HEK293 (cell line): ENCODE results near the gene LMO7.

Experiments
- CTCF ChIA-PET: fragments of 350-600 bp; formaldehyde crosslinking; extraction: SDS; loops from one replicate; lab custom pipeline; 2021; ENCODE audit warnings: antibody characterized with exemption; lab: Yijun Ruan, JAX
- POLR2A ChIA-PET: fragments of 300-600 bp; formaldehyde crosslinking; extraction: SDS; loops from one replicate; lab custom pipeline; 2020; ENCODE audit warnings: antibody characterized with exemption, inconsistent platforms; lab: Yijun Ruan, JAX
- H3K27ac ChIP-seq: fragments of 200-500 bp; sonication (Bioruptor generic); 2 replicates; pipeline ENCODE4 v1.5.1; 2014; ENCODE audit warnings: low read depth, low read length, control low read depth, inconsistent platforms; ENCODE audit errors: extremely low read depth
- H3K36me3 ChIP-seq, 2 experiments: fragments of 200-500 bp in 1 of 2; sonication (Bioruptor generic) in 1 of 2; 1 replicate in 1 of 2; 2 replicates in 1 of 2; pipeline ENCODE4 v1.5.1; 2014 to 2017; ENCODE audit warnings: inconsistent platforms in 2 of 2, low read length in 2 of 2; ENCODE audit not compliant: control insufficient read depth in 2 of 2, insufficient read depth in 1 of 2
- H3K4me1 ChIP-seq: fragments of 200-500 bp; sonication (Bioruptor generic); 2 replicates; pipeline ENCODE4 v1.5.1; 2014; ENCODE audit warnings: mild to moderate bottlenecking, low read length, inconsistent platforms; ENCODE audit not compliant: control insufficient read depth, insufficient read depth
- H3K4me3 ChIP-seq: 2 replicates; pipeline ENCODE4 v1.5.1; 2011; ENCODE audit warnings: low read depth, mild to moderate bottlenecking, control low read depth, low read length, moderate library complexity
- H3K9me3 ChIP-seq: fragments of 200-500 bp; sonication (Bioruptor generic); 2 replicates; pipeline ENCODE4 v1.5.1; 2014; ENCODE audit warnings: low read depth, low read length, inconsistent platforms; ENCODE audit not compliant: control insufficient read depth, insufficient read depth
- BCL11B ChIP-seq: fragments of 450-650 bp; formaldehyde crosslinking; IDR thresholded peaks from 2 replicates; pipeline ENCODE4 v1.5.1; 2016; ENCODE audit warnings: low read depth, missing biosample characterization, missing genetic modification characterization
- FEZF1 ChIP-seq: fragments of 450-650 bp; formaldehyde crosslinking; IDR thresholded peaks from 2 replicates; pipeline ENCODE4 v1.5.1; 2016; ENCODE audit warnings: missing biosample characterization, missing genetic modification characterization
- SCRT1 ChIP-seq: fragments of 450-650 bp; formaldehyde crosslinking; IDR thresholded peaks from 2 replicates; pipeline ENCODE4 v1.5.1; 2016; ENCODE audit warnings: missing biosample characterization, missing genetic modification characterization, borderline replicate concordance
- YY2 ChIP-seq: fragments of 450-650 bp; formaldehyde crosslinking; IDR thresholded peaks from 2 replicates; pipeline ENCODE4 v1.5.1; 2016; ENCODE audit warnings: missing biosample characterization, missing genetic modification characterization
- ZBTB48 ChIP-seq: fragments of 450-650 bp; formaldehyde crosslinking; IDR thresholded peaks from 2 replicates; pipeline ENCODE4 v1.5.1; 2016; ENCODE audit warnings: missing biosample characterization, missing genetic modification characterization
- ZBTB7A ChIP-seq: fragments of 450-650 bp; formaldehyde crosslinking; IDR thresholded peaks from 2 replicates; pipeline ENCODE4 v1.5.1; 2016; ENCODE audit warnings: low read depth, missing biosample characterization, missing genetic modification characterization
- ZFP41 ChIP-seq: fragments of 450-650 bp; formaldehyde crosslinking; IDR thresholded peaks from 2 replicates; pipeline ENCODE4 v1.5.1; 2016; ENCODE audit warnings: missing biosample characterization, missing genetic modification characterization, borderline replicate concordance
- ZNF121 ChIP-seq: fragments of 450-650 bp; formaldehyde crosslinking; IDR thresholded peaks from 2 replicates; pipeline ENCODE4 v1.5.1; 2016; ENCODE audit warnings: missing biosample characterization, missing genetic modification characterization
- ZNF175 ChIP-seq: fragments of 450-650 bp; formaldehyde crosslinking; IDR thresholded peaks from 2 replicates; pipeline ENCODE4 v1.5.1; 2016; ENCODE audit warnings: missing biosample characterization, missing genetic modification characterization
- ZNF2 ChIP-seq: fragments of 450-650 bp; formaldehyde crosslinking; IDR thresholded peaks from 2 replicates; pipeline ENCODE4 v1.5.1; 2016; ENCODE audit warnings: missing biosample characterization, missing genetic modification characterization
- ZNF221 ChIP-seq: fragments of 450-650 bp; formaldehyde crosslinking; IDR thresholded peaks from 2 replicates; pipeline ENCODE4 v1.5.1; 2017; ENCODE audit warnings: missing biosample characterization, missing genetic modification characterization, borderline replicate concordance
- ZNF24 ChIP-seq: fragments of 450-650 bp; formaldehyde crosslinking; IDR thresholded peaks from 2 replicates; pipeline ENCODE4 v1.5.1; 2016; ENCODE audit warnings: missing biosample characterization, missing genetic modification characterization
- ZNF549 ChIP-seq: fragments of 450-650 bp; IDR thresholded peaks from 2 replicates; pipeline ENCODE4 v1.5.1; 2018; ENCODE audit warnings: missing biosample characterization, missing genetic modification characterization, mild to moderate bottlenecking, inconsistent platforms, moderate library complexity
- ZNF571 ChIP-seq: fragments of 450-650 bp; formaldehyde crosslinking; IDR thresholded peaks from 2 replicates; pipeline ENCODE4 v1.5.0; 2017; ENCODE audit warnings: missing biosample characterization, missing genetic modification characterization
- ZNF677 ChIP-seq: fragments of 450-650 bp; IDR thresholded peaks from 2 replicates; pipeline ENCODE4 v1.5.0; 2018; ENCODE audit warnings: missing biosample characterization, mild to moderate bottlenecking, missing genetic modification characterization, moderate library complexity
- ZNF837 ChIP-seq: fragments of 450-650 bp; formaldehyde crosslinking; IDR thresholded peaks from 2 replicates; pipeline ENCODE4 v1.5.1; 2016; ENCODE audit warnings: missing biosample characterization, missing genetic modification characterization
- ZSCAN23 ChIP-seq: fragments of 450-650 bp; formaldehyde crosslinking; IDR thresholded peaks from 2 replicates; pipeline ENCODE4 v1.5.1; 2016; ENCODE audit warnings: missing biosample characterization, missing genetic modification characterization
- TF ChIP-seq, protein P1 (sequence below): fragments of 450-650 bp; formaldehyde crosslinking; IDR thresholded peaks from 2 replicates; pipeline ENCODE4 v1.5.1; 2016; ENCODE audit warnings: missing biosample characterization, missing genetic modification characterization
- TF ChIP-seq, protein P2 (sequence below): fragments of 450-650 bp; IDR thresholded peaks from 2 replicates; pipeline ENCODE4 v1.5.1; 2018; ENCODE audit warnings: missing biosample characterization, missing genetic modification characterization
- TF ChIP-seq, protein P3 (sequence below): fragments of 450-650 bp; formaldehyde crosslinking; IDR thresholded peaks from 2 replicates; pipeline ENCODE4 v1.5.1; 2017; ENCODE audit warnings: missing biosample characterization, missing genetic modification characterization
- TF ChIP-seq, protein P4 (sequence below): fragments of 450-650 bp; formaldehyde crosslinking; IDR thresholded peaks from 2 replicates; pipeline ENCODE4 v1.5.1; 2016; ENCODE audit warnings: missing biosample characterization, missing genetic modification characterization

The LMO7 gene

DNA sequence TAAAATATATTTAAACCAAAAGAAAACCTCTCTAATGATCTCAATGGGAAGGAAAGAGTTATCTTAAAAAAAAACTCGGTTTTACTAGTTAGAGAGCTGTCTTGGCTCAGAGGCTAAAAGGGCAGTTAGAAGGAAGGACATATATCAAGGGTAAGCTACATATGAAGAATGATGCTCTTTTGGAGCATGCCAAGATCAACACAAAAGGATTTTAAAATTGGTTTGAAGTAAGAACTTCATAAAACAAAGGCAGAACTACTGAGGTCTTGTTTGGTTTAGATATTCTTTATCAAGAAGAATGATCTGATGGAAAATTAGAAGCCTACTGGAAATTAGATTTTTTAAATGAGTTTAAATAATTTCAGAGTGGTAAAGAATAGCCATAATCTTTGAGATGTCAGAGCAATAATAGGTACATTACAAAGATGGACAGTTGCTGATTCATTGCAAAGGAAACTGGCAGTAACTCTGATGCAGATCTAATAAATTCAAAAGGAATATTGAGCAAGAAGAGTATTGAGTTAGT lies 39.4 kb upstream of the LMO7 start:
- CTCF ChIA-PET, result interaction anchor here (0.6 kb wide), 1 partner anchor 266 kb away, joined by 4 read pairs; no protein-coding TSS in a partner anchor
- Histone ChIP-seq H3K4me1 (no peaks in the 10 kb centered on the region), H3K4me3 (no peak overlapping the region), H3K27ac (no peak overlapping the region), H3K9me3 (no peaks in the 10 kb centered on the region), H3K36me3 (peaks cover 0 to 11% of the 10 kb centered on the region in 2 experiments; a peak in 1 of 3 replicates)
- POLR2A ChIA-PET, result no interaction called here
- TF ChIP-seq ZNF24 (tag by site-specific recombination) (no peak), SCRT1 (tag by site-specific recombination) (no peak), ZBTB7A (tag by site-specific recombination) (no peak), ZNF677 (tag by site-specific recombination) (no peak), ZNF221 (tag by site-specific recombination) (no peak), ZNF175 (tag by site-specific recombination) (no peak), ZNF2 (tag by site-specific recombination) (no peak)
- TF ChIP-seq, protein P1, sequence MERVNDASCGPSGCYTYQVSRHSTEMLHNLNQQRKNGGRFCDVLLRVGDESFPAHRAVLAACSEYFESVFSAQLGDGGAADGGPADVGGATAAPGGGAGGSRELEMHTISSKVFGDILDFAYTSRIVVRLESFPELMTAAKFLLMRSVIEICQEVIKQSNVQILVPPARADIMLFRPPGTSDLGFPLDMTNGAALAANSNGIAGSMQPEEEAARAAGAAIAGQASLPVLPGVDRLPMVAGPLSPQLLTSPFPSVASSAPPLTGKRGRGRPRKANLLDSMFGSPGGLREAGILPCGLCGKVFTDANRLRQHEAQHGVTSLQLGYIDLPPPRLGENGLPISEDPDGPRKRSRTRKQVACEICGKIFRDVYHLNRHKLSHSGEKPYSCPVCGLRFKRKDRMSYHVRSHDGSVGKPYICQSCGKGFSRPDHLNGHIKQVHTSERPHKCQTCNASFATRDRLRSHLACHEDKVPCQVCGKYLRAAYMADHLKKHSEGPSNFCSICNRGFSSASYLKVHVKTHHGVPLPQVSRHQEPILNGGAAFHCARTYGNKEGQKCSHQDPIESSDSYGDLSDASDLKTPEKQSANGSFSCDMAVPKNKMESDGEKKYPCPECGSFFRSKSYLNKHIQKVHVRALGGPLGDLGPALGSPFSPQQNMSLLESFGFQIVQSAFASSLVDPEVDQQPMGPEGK (tag by site-specific recombination), result no peak

DNA sequence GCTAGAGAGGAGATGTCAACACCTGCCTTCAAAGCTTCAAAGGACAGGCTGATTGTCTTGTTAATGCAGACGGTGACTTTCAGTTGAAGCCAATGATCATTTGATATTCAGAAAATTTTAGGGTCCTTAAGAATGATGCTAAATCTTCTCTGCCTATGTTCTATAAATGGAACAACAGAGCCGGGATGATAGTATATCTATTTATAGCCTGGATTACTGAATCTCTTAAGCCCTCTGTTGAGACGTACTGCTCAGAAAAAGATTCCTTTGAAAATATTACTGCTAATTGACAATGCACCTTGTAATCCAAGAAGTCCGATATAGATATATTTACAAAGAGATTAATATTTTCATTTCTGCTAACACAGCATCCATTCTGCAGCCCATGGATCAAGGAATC lies 35.8 kb upstream of the LMO7 start:
- H3K36me3 ChIP-seq, result peaks cover 0 to 17% of the 10 kb centered on the region in 2 experiments; a peak in 1 of 3 replicates

DNA sequence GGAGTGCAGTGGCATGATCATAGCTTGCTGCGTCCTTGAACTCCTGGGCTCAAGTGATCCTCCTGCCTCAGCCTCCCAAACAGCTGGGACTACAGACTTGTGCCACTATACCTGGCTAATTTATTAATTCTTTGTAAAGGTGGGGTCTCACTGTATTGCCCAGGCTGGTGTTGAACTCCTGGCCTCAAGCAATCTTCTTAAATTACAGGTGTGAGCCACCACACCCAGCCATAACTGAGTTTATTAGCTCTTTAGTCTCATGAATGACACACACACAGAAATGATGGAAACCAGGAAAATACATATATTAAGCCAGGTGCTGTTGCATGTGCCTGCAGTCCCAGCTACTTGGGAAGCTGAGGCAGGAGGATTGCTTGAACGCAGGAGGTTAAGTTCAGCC lies 33.1 kb upstream of the LMO7 start:
- TF ChIP-seq ZNF121 (peak; percentile 70; the same call in 1 of the 2 replicates), ZBTB48 (tag by site-specific recombination) (no peak), ZSCAN23 (tag by site-specific recombination) (no peak)
- Histone ChIP-seq H3K36me3 (peaks cover 0 to 21% of the 10 kb centered on the region in 2 experiments; a peak in 1 of 3 replicates), H3K4me1 (no peaks in the 10 kb centered on the region), H3K4me3 (no peak overlapping the region), H3K27ac (no peak overlapping the region), H3K9me3 (no peaks in the 10 kb centered on the region)
- ChIA-PET POLR2A (no interaction called here), CTCF (interaction anchor here (0.6 kb wide), 1 partner anchor 18 kb away, joined by 4 read pairs; no protein-coding TSS in a partner anchor)

More for the DNA sequence above, 35.8 kb upstream of the LMO7 start:
- ChIA-PET CTCF (interaction anchor here (0.7 kb wide), 1 partner anchor 255 kb away, joined by 3 read pairs; no protein-coding TSS in a partner anchor), POLR2A (no interaction called here)
- no peak for TF ChIP-seq ZNF837
- TF ChIP-seq FEZF1, result no peak
- no peak for TF ChIP-seq ZNF549 (tag by site-specific recombination)
- TF ChIP-seq ZFP41 (tag by site-specific recombination), result no peak
- Histone ChIP-seq H3K27ac (no peak overlapping the region), H3K4me3 (no peak overlapping the region), H3K4me1 (no peaks in the 10 kb centered on the region), H3K9me3 (no peaks in the 10 kb centered on the region)

DNA sequence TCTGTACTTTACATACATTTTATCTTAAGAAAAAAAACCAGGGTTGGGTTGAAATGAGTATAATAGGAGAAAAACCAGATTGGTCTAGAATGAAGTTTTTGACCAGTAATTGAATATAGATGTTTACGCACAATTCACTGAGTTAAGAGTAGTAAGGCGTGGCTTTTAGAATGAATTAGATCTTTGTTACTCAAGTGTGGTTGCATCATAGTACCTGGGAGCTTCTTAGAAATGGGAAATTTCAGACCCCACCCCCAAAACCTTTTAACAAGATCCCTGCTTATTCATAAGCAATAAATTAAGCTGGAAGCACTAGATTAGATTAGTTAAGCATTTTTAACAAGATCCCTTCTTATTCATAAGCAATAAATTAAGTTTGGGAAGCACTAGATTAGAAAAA lies 28.7 kb upstream of the LMO7 start:
- H3K36me3 ChIP-seq, result peaks cover 0 to 10% of the 10 kb centered on the region in 2 experiments; a peak in 1 of 3 replicates
- H3K4me3 ChIP-seq, result no peak overlapping the region
- no peaks in the 10 kb centered on the region for H3K4me1 ChIP-seq
- ChIA-PET CTCF (no interaction called here), POLR2A (no interaction called here)
- no peak overlapping the region for H3K27ac ChIP-seq
- TF ChIP-seq, protein P2, sequence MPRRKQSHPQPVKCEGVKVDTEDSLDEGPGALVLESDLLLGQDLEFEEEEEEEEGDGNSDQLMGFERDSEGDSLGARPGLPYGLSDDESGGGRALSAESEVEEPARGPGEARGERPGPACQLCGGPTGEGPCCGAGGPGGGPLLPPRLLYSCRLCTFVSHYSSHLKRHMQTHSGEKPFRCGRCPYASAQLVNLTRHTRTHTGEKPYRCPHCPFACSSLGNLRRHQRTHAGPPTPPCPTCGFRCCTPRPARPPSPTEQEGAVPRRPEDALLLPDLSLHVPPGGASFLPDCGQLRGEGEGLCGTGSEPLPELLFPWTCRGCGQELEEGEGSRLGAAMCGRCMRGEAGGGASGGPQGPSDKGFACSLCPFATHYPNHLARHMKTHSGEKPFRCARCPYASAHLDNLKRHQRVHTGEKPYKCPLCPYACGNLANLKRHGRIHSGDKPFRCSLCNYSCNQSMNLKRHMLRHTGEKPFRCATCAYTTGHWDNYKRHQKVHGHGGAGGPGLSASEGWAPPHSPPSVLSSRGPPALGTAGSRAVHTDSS (tag by site-specific recombination), result no peak
- TF ChIP-seq ZNF571 (tag by site-specific recombination), result no peak
- TF ChIP-seq, protein P3, sequence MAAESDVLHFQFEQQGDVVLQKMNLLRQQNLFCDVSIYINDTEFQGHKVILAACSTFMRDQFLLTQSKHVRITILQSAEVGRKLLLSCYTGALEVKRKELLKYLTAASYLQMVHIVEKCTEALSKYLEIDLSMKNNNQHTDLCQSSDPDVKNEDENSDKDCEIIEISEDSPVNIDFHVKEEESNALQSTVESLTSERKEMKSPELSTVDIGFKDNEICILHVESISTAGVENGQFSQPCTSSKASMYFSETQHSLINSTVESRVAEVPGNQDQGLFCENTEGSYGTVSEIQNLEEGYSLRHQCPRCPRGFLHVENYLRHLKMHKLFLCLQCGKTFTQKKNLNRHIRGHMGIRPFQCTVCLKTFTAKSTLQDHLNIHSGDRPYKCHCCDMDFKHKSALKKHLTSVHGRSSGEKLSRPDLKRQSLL (tag by site-specific recombination), result no peak
- no peak for TF ChIP-seq BCL11B (tag by site-specific recombination)
- TF ChIP-seq, protein P4, sequence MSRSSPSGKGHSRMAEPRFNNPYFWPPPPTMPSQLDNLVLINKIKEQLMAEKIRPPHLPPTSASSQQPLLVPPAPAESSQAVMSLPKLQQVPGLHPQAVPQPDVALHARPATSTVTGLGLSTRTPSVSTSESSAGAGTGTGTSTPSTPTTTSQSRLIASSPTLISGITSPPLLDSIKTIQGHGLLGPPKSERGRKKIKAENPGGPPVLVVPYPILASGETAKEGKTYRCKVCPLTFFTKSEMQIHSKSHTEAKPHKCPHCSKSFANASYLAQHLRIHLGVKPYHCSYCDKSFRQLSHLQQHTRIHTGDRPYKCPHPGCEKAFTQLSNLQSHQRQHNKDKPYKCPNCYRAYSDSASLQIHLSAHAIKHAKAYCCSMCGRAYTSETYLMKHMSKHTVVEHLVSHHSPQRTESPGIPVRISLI (tag by site-specific recombination), result no peak
- TF ChIP-seq YY2 (tag by site-specific recombination), result no peak
- H3K9me3 ChIP-seq, result no peaks in the 10 kb centered on the region
